ENCODE data around the gene FAM110D.

The FAM110D gene

DNA sequence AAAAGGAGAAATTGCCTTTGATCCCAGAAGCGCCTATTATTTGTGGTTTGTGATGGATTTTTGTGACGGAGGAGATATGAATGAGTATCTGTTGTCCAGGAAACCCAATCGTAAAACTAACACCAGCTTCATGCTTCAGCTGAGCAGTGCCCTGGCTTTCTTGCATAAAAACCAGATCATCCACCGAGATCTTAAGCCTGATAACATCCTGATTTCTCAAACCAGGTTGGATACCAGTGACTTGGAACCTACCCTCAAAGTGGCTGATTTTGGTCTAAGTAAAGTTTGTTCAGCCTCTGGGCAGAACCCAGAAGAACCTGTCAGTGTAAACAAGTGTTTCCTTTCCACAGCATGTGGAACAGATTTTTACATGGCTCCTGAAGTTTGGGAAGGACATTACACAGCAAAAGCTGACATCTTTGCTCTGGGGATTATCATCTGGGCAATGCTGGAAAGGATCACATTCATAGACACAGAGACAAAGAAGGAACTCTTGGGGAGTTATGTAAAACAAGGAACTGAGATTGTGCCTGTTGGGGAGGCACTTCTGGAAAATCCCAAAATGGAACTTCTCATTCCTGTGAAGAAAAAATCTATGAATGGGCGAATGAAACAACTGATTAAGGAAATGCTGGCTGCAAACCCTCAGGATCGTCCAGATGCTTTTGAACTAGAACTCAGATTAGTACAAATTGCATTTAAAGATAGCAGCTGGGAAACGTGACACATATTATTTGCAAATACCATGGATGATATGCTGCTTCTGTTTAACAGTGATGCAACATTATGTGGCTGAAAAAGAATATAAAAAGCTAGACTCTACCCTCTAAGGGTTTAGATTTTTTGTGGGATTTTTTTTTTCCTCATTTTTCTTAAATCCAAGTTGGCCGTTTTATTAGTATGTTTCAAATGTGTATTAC, 36.8 kb upstream of the FAM110D start:
- Histone ChIP-seq H3K14ac (ENCODE audit: low read length) (no peak overlapping the region), H3K4me1 (ENCODE audit: control insufficient read depth in 1 of 2, insufficient read depth in 2 of 2, low read length in 2 of 2) (peaks cover 0 to 5% of the 10 kb centered on the region in 2 experiments), H3K9ac (ENCODE audit: low read length) (no peak overlapping the region), H3K23ac (ENCODE audit: low read length) (no peak overlapping the region), H3K4me2 (ENCODE audit: low read length) (no peak overlapping the region), H3K36me3 (ENCODE audit: control insufficient read depth in 1 of 2, insufficient read depth in 2 of 2, low read length in 2 of 2) (peaks cover 3% of the 10 kb centered on the region in 2 experiments), H2BK5ac (ENCODE audit: low read depth, low read length, poor library complexity) (no peak overlapping the region), H3K9me3 (ENCODE audit: insufficient read depth, low read depth, low read length) (peaks cover 2% of the 10 kb centered on the region), H3K4me3 (ENCODE audit: low read depth, low read length) (no peak overlapping the region), H4K12ac (ENCODE audit: low read depth, low read length) (no peak overlapping the region), H3K27ac (ENCODE audit: low read depth, low read length) (peak overlapping the region; percentile 55), H2BK12ac (ENCODE audit: low read length) (no peak overlapping the region), H4K91ac (ENCODE audit: low read depth, low read length) (no peak overlapping the region), H3K79me2 (ENCODE audit: control insufficient read depth, insufficient read depth, low read length, poor library complexity) (no peaks in the 10 kb centered on the region), H3K27me3 (ENCODE audit: insufficient read depth, low read length) (no peaks in the 10 kb centered on the region), H3K18ac (ENCODE audit: low read length) (no peak overlapping the region), H3K4ac (ENCODE audit: low read depth, low read length) (no peak overlapping the region), H4K8ac (ENCODE audit: low read depth, low read length) (no peak overlapping the region), H2AK5ac (ENCODE audit: low read length) (no peak overlapping the region), H3K79me1 (ENCODE audit: low read length) (no peaks in the 10 kb centered on the region), H2BK120ac (ENCODE audit: insufficient read depth, low read length, poor library complexity) (no peak overlapping the region), H2AFZ (ENCODE audit: insufficient read depth, low read length, poor library complexity) (no peak overlapping the region)
- DNase-seq: peak; percentile 76 to 93
- WGBS (ENCODE audit: extremely low coverage, insufficient coverage, insufficient read length): no CpG with 5 or more reads among the region's 8 CpGs

DNA sequence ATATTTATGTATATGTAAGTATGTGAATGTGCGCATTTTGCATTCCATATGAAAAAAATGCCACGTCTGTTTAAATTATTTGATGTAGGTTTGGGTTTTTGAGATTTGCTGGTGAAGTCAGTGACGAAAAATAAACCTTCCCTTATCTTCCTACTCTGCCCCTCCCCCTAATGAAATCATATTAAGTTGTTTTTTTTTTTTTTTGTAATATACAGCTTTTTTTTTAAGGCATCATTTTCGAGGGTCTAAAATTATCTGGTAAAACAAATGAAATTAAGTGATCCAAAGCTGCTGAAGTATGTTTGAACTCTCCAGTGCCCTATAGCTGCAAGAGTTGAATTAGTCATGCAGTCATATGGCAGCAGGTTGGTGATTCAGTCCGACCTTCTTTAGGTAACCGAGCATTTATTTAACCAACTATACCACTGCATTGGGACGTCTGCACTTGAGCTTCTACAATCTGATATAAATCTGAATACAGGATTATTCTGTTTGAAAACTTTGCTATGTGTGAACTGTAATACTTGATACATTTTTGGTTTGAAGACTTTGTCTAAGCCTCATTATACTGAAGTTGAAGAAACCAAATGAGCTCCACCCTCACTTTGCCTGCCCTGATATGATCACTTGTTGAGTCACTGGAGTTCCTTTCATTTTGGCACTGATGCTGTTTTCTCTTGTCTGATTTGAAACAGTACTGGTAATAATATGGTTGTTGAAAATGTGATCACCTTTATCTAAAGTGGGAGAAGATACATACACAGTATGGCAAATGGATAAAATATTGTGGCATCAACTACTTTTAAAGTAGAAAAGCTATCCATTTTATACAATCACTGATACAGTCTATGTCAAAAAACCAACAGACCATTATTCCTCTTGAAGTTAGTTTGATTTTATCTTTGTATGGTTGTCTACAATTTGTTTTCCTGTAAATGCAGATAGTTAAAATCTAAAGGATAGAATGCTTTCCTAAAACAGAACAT, 35.6 kb upstream of the FAM110D start:
- Histone ChIP-seq H2BK120ac (ENCODE audit: insufficient read depth, low read length, poor library complexity) (no peak overlapping the region), H4K12ac (ENCODE audit: low read depth, low read length) (no peak overlapping the region), H3K79me2 (ENCODE audit: control insufficient read depth, insufficient read depth, low read length, poor library complexity) (no peaks in the 10 kb centered on the region), H2AK5ac (ENCODE audit: low read length) (no peak overlapping the region), H3K23ac (ENCODE audit: low read length) (no peak overlapping the region), H3K18ac (ENCODE audit: low read length) (no peak overlapping the region), H3K9ac (ENCODE audit: low read length) (no peak overlapping the region), H3K14ac (ENCODE audit: low read length) (no peak overlapping the region), H2BK12ac (ENCODE audit: low read length) (no peak overlapping the region), H3K36me3 (ENCODE audit: control insufficient read depth in 1 of 2, insufficient read depth in 2 of 2, low read length in 2 of 2) (peaks cover 3% of the 10 kb centered on the region in 2 experiments), H3K79me1 (ENCODE audit: low read length) (no peaks in the 10 kb centered on the region), H3K4me1 (ENCODE audit: control insufficient read depth in 1 of 2, insufficient read depth in 2 of 2, low read length in 2 of 2) (peaks cover 0 to 5% of the 10 kb centered on the region in 2 experiments), H3K27ac (ENCODE audit: low read depth, low read length) (no peak overlapping the region), H3K9me3 (ENCODE audit: insufficient read depth, low read depth, low read length) (peaks cover 2% of the 10 kb centered on the region), H2BK5ac (ENCODE audit: low read depth, low read length, poor library complexity) (no peak overlapping the region), H3K27me3 (ENCODE audit: insufficient read depth, low read length) (no peaks in the 10 kb centered on the region), H4K8ac (ENCODE audit: low read depth, low read length) (no peak overlapping the region), H3K4ac (ENCODE audit: low read depth, low read length) (no peak overlapping the region), H3K4me2 (ENCODE audit: low read length) (no peak overlapping the region), H3K4me3 (ENCODE audit: low read depth, low read length) (no peak overlapping the region), H2AFZ (ENCODE audit: insufficient read depth, low read length, poor library complexity) (no peak overlapping the region), H4K91ac (ENCODE audit: low read depth, low read length) (no peak overlapping the region)
- WGBS (ENCODE audit: extremely low coverage, insufficient coverage, insufficient read length): no CpG with 5 or more reads among the region's 7 CpGs
- DNase-seq: peak; percentile 53 to 80

DNA sequence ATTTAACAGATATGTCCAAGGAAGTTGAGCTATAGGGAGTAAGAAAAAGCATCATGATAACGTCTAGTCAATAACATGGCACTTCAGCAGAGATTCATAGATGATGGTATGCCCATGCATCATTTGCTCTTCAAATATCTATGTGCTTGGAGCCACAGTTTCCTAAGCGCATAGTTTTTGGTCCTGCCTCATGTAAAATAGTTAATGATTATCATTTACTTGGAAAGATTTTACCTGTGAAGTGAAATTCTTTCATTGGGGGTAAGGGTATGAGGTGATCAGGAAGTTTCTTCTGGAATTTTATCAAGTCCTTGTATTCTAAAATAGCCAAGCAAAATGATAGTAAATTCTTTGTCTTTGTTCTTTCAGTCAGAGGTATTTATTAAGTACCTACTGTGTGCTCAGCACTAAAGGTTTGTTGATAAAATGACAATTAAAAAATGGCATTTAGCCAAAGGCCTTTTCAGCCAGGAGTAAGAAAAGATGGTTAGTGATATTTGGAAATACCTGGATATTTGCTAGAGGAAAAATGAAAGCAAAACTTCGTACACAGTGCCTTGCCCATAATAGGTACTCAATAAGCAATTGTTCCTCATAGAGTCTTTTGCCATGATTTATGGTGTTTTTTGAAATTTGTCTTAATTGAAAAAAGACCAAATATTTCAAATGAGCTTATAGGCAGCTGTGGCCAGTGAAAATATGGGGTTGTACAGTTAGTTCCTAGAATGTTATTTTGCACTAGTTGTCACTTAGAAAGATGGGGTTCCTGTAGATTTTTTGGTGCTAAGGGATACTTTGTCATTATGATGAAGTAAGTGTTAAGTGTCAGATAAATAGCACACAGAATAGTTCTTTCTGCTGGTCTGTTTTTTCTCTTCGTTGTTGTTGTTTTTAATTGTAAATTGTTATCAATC, 34.2 kb upstream of the FAM110D start:
- Histone ChIP-seq H3K9ac (ENCODE audit: low read length) (no peak overlapping the region), H2BK5ac (ENCODE audit: low read depth, low read length, poor library complexity) (no peak overlapping the region), H3K27ac (ENCODE audit: low read depth, low read length) (no peak overlapping the region), H2BK12ac (ENCODE audit: low read length) (no peak overlapping the region), H3K4me2 (ENCODE audit: low read length) (no peak overlapping the region), H2BK120ac (ENCODE audit: insufficient read depth, low read length, poor library complexity) (no peak overlapping the region), H3K4ac (ENCODE audit: low read depth, low read length) (no peak overlapping the region), H2AK5ac (ENCODE audit: low read length) (no peak overlapping the region), H3K27me3 (ENCODE audit: insufficient read depth, low read length) (no peaks in the 10 kb centered on the region), H3K14ac (ENCODE audit: low read length) (no peak overlapping the region), H3K4me1 (ENCODE audit: control insufficient read depth in 1 of 2, insufficient read depth in 2 of 2, low read length in 2 of 2) (peaks cover 0 to 5% of the 10 kb centered on the region in 2 experiments), H2AFZ (ENCODE audit: insufficient read depth, low read length, poor library complexity) (no peak overlapping the region), H4K12ac (ENCODE audit: low read depth, low read length) (no peak overlapping the region), H3K23ac (ENCODE audit: low read length) (no peak overlapping the region), H3K36me3 (ENCODE audit: control insufficient read depth in 1 of 2, insufficient read depth in 2 of 2, low read length in 2 of 2) (no peaks in the 10 kb centered on the region), H3K79me1 (ENCODE audit: low read length) (no peaks in the 10 kb centered on the region), H3K4me3 (ENCODE audit: low read depth, low read length) (no peak overlapping the region), H3K79me2 (ENCODE audit: control insufficient read depth, insufficient read depth, low read length, poor library complexity) (no peaks in the 10 kb centered on the region), H4K91ac (ENCODE audit: low read depth, low read length) (no peak overlapping the region), H3K9me3 (ENCODE audit: insufficient read depth, low read depth, low read length) (no peaks in the 10 kb centered on the region), H4K8ac (ENCODE audit: low read depth, low read length) (no peak overlapping the region), H3K18ac (ENCODE audit: low read length) (no peak overlapping the region)
- WGBS (ENCODE audit: extremely low coverage, insufficient coverage, insufficient read length): no CpG with 5 or more reads among the region's 4 CpGs
- DNase-seq: peak in 1 of 2 donors; percentile 51

DNA sequence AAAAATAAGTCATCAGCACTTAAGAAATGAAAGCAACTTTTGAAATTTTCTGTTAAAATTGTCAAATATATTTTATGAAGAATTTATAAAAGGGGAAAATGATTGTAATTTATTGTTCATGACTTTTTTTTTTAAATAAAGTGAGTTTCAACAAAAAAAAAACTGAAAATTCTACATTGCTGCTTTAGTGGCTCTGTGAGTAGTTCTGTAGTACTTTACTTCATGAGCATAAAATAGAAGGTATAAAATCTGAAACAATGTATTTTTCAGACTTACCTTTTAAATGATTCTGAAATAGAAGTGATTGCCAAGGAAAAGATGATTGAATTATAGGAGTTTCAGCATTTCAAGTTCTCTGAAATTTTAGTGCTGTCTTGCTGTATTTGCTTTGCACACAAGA, 33.5 kb upstream of the FAM110D start:
- DNase-seq: no peak
- H4K12ac ChIP-seq (ENCODE audit: low read depth, low read length): no peak overlapping the region
- no peaks in the 10 kb centered on the region for H3K79me1 ChIP-seq (ENCODE audit: low read length)
- H3K9ac ChIP-seq (ENCODE audit: low read length): no peak overlapping the region
- H3K27ac ChIP-seq (ENCODE audit: low read depth, low read length): no peak overlapping the region
- no peaks in the 10 kb centered on the region for H3K79me2 ChIP-seq (ENCODE audit: control insufficient read depth, insufficient read depth, low read length, poor library complexity)
- no peak overlapping the region for H4K91ac ChIP-seq (ENCODE audit: low read depth, low read length)
- peaks cover 0 to 5% of the 10 kb centered on the region in 2 experiments for H3K4me1 ChIP-seq (ENCODE audit: control insufficient read depth in 1 of 2, insufficient read depth in 2 of 2, low read length in 2 of 2)
- H3K27me3 ChIP-seq (ENCODE audit: insufficient read depth, low read length): no peaks in the 10 kb centered on the region
- no peak overlapping the region for H2BK5ac ChIP-seq (ENCODE audit: low read depth, low read length, poor library complexity)
- no peaks in the 10 kb centered on the region for H3K36me3 ChIP-seq (ENCODE audit: control insufficient read depth in 1 of 2, insufficient read depth in 2 of 2, low read length in 2 of 2)
- no peak overlapping the region for H3K4ac ChIP-seq (ENCODE audit: low read depth, low read length)
- H2AFZ ChIP-seq (ENCODE audit: insufficient read depth, low read length, poor library complexity): no peak overlapping the region
- no peak overlapping the region for H2AK5ac ChIP-seq (ENCODE audit: low read length)
- no peak overlapping the region for H3K4me2 ChIP-seq (ENCODE audit: low read length)
- H4K8ac ChIP-seq (ENCODE audit: low read depth, low read length): no peak overlapping the region
- H2BK12ac ChIP-seq (ENCODE audit: low read length): no peak overlapping the region
- no peaks in the 10 kb centered on the region for H3K9me3 ChIP-seq (ENCODE audit: insufficient read depth, low read depth, low read length)
- no peak overlapping the region for H3K18ac ChIP-seq (ENCODE audit: low read length)
- no peak overlapping the region for H3K4me3 ChIP-seq (ENCODE audit: low read depth, low read length)
- no peak overlapping the region for H2BK120ac ChIP-seq (ENCODE audit: insufficient read depth, low read length, poor library complexity)
- H3K23ac ChIP-seq (ENCODE audit: low read length): no peak overlapping the region
- no peak overlapping the region for H3K14ac ChIP-seq (ENCODE audit: low read length)

Data from trophoblast cell (in vitro differentiated cells and primary cell).